Adipose tissue (tissue), 3 donors: ENCODE data around the gene EPPIN. TPM values are rescaled to one million over a fixed set of nuclear protein-coding genes. Genes with fewer than 3 reads are reported as not detected.

ENCODE experiments used
- H3K27ac ChIP-seq: one replicate; pipeline ENCODE4 v1.5.1; 2013; ENCODE audit warnings: low read depth, low read length
- WGBS, 3 donors: extraction: QIAGEN DNeasy Blood & Tissue Kit; methylation state at CpG; one replicate each; pipeline ENCODE4 v1.1.7; 2013; 5-methylcytosine and 5-hydroxymethylcytosine counted together
- polyA plus RNA-seq, 3 donors: library from polyadenylated mRNA; stranded (reverse); fragments of 200-250 nt; gene quantifications; one replicate each; pipeline ENCODE4 v1.2.3, GENCODE V29; 2013
- donor health status: healthy with polysubstance abuse.
- donor health status: Bipolar disorder and iron deficiency.
- donor health status: healthy.

The EPPIN gene
- polyA plus RNA-seq, 3 donors, result not detected

- whole genome bisulfite sequencing, 3 donors, result 9 to 31% (median 26%) methylated on average over 5 of the region's 5 CpGs
- no peak overlapping the region for H3K27ac ChIP-seq
Measured at GRCh38 chr20:45545754-45546453, 1.3 kb downstream of the EPPIN start.

DNA sequence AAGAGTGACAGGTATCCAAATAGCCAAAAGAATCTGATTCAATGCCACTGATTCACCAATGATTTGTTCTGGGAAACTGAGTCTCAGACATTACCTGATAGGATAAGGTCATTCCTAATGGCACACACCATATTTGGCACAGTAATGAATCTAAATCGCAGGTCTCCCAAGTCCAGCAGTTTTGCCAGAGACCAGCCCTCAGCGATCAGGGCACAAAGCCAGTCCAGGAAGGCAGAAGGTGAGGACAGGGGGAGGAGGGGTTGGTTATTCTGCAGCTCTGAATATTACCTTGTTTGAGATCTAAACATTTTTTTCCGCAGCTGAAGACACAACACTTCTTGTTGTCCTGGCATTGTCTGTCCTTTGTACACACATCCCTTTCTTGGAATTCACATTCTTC, 1.9 kb downstream of the EPPIN start:
- H3K27ac ChIP-seq, result no peak overlapping the region
- WGBS, 3 donors, result 75 to 82% (median 77%) methylated on average over 3 of the region's 3 CpGs

DNA sequence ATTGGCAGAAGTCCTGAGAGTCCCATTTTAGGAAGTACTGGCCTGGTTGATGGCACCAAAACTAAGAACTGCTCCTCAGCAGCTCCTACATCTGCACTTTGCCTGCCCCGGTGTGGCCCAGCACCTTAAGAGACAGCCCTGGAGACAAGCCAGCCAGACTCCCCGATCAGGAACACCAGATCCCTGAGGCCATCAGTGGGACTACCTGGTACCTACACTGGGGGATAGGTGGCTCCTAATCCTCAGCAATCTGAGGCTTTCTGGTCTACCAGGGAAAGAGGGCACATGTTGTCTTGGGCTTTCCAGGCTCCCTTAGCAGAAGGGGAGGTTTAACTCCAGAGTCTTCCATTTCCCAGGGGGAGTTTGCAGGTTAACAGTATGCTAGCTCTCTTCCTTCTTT, 7.8 kb downstream of the EPPIN start, which contains the start of gene WFDC6:
Gene WFDC6 (minus strand): TSS at position 101 of the 400 bp plus-strand sequence. CDS start 75 bp downstream, at position 26.
- WGBS, 3 donors, result 82 to 83% (median 82%) methylated on average over 2 of the region's 2 CpGs
- H3K27ac ChIP-seq, result no peak within 1 kb of the TSS

DNA sequence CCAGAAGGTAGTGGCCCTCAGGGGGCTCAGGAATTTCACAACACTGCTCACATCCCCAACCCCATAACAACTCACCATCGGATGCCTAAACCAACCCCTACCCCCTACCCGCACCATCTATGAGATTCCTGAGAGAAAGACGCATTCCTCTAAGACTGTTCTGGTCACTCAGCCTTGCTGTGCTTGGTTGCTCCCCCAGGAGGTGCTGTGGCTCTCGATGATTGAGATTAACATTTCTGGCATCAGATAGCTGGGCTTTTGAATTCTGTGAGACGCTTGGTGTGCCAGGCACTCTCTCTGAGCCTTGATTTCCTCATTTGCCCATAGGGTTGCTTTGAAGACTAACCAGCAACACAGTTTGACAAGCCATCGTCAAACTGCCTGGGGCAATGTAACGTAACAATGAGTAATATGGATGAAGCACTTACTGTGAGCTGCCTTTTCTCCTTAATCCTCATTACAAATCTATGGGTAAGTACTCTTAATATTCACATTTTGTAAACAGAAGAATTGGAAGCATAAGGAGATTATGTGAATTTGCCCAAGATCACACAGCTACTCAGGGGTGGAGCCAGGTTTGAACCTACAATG, 8.9 kb downstream of the EPPIN start:
- no peak overlapping the region for H3K27ac ChIP-seq
- WGBS, 3 donors, result 61 to 70% (median 68%) methylated on average over 7 of the region's 7 CpGs

DNA sequence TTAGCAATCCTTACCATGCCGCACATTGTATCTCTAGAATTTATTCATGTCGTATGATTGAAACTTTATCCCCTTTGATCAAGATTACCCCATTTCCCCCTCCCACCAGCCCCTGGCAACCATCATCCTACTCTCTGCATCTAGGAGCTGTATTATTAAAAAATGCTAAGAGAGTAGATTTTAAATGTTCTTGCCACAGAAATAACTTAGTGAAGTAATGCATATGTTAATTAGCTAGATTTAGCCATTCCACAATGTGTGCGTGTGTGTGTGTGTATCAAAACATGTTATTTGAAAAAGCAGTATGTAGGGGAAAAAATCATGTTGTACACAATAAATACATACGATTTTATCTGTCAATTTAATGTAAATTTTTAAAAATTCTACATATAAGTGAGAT, 19.9 kb downstream of the EPPIN start:
- WGBS, 3 donors, result 72 to 77% (median 76%) methylated on average over 4 of the region's 4 CpGs
- H3K27ac ChIP-seq, result no peak overlapping the region

DNA sequence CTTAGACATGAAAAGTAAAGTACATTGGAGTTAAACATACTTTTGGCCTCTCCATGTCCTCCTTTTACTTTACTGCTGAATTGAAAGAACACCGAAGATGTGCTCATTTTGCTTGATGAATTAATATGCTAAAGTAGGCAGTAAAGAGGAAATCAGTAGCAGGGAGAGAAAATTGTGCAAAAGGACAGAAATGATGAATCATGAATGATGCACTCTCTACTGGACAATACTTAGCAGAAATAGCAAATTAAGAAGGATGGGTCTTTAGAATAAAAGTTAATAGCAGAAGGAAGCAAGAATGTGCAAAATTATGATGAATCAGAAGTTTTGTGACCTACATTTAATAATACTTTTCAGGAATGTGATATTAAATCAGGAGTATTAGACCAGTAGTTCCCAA, 23.4 kb downstream of the EPPIN start:
- WGBS, 3 donors, result 56 to 72% (median 72%) methylated on average over 1 of the region's 1 CpG
- H3K27ac ChIP-seq, result no peak overlapping the region

DNA sequence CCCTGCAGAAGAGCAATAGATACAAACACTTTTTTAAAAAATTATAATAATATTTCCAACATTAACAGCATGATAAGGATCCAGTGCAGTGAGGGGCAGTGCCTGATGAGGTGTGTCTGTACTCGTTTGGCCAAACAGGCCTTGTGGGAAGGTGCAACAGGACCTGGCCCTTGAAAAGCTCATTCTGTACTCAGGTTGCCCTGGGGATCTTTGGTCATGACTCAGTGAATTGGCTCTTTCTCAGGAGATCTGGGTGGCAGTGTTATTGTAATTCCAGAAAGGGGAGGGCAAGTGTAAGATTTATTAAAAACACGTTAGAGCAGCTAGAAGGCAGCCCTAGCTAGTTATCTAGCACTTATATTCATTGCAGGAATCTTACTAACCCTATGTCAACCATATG, 28.9 kb downstream of the EPPIN start:
- no peak overlapping the region for H3K27ac ChIP-seq
- 48 to 55% (median 51%) methylated on average over 2 of the region's 2 CpGs for WGBS, 3 donors

GRCh38 chr20:45515147-45515913, 31.9 kb downstream of the EPPIN start, which contains the start of gene SPINT3:
TSS of gene SPINT3 (minus strand) at chr20:45515622. CDS start at chr20:45515608, 14 bp downstream.
- 66 to 71% (median 67%) methylated on average over 5 of the region's 5 CpGs for WGBS, 3 donors
- no peak within 1 kb of the TSS for H3K27ac ChIP-seq

GRCh38 chr20:45510242-45510862, 36.8 kb downstream of the EPPIN start:
- 59 to 68% (median 66%) methylated on average over 5 of the region's 5 CpGs for WGBS, 3 donors
- H3K27ac ChIP-seq, result no peak overlapping the region

GRCh38 chr20:45509091-45509490, 38.1 kb downstream of the EPPIN start:
- H3K27ac ChIP-seq, result no peak overlapping the region
- 53 to 70% (median 63%) methylated on average over 4 of the region's 4 CpGs for WGBS, 3 donors

DNA sequence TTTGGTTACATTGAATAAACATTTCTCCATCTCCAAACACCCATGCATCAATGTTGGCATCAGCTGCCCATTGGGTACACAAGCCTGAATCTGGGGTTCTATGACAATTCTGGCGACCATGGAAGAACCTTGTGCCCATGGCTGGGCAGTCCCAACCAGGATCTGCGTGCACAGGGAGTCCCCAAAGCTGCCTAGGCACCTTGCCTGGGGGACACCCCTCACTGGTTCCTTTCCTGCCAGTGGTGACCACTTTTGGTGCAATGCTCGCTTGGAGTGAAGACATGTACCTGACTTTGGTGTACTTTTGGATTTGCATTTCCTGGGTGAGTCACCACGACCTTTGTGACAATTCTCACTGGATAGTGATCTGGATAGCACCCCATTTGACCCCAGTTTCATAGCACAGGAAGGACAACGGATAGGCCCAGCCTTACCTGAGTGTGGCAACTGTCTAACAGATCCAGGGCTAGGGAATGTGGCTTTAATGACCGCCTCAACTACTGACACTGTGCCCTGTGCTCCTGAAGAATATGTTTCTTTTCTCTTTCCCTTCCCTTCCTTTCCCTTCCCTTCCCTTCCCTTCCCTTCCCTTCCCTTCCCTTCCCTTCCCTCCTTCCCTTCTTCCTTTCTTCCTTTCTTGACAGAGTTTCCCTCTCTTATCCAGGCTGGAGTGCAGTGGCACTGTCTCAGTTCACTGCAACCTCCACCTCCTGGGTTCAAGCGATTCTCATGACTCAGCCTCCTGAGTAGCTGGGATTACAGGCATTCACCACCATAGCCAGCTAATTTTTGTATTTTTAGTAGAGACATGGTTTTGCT, 38.9 kb downstream of the EPPIN start:
- WGBS, 3 donors, result 64 to 80% (median 75%) methylated on average over 7 of the region's 7 CpGs
- no peak overlapping the region for H3K27ac ChIP-seq

GRCh38 chr20:45507011-45507820, 40.0 kb downstream of the EPPIN start:
- WGBS, 3 donors, result 78 to 87% (median 84%) methylated on average over 5 of the region's 5 CpGs

GRCh38 chr20:45506398-45506797, 40.8 kb downstream of the EPPIN start:
- H3K27ac ChIP-seq, result no peak overlapping the region
- 74 to 87% (median 82%) methylated on average over 2 of the region's 2 CpGs for WGBS, 3 donors

More at GRCh38 chr20:45507011-45507820, 40.0 kb downstream of the EPPIN start:
- H3K27ac ChIP-seq, result no peak overlapping the region

GRCh38 chr20:45503403-45503802, 43.8 kb downstream of the EPPIN start:
- WGBS, 3 donors, result 46 to 52% (median 47%) methylated on average over 2 of the region's 2 CpGs
- no peak overlapping the region for H3K27ac ChIP-seq

GRCh38 chr20:45502561-45502960, 44.6 kb downstream of the EPPIN start:
- WGBS, 3 donors, result 39 to 79% (median 44%) methylated on average over 1 of the region's 1 CpG
- H3K27ac ChIP-seq, result no peak overlapping the region

DNA sequence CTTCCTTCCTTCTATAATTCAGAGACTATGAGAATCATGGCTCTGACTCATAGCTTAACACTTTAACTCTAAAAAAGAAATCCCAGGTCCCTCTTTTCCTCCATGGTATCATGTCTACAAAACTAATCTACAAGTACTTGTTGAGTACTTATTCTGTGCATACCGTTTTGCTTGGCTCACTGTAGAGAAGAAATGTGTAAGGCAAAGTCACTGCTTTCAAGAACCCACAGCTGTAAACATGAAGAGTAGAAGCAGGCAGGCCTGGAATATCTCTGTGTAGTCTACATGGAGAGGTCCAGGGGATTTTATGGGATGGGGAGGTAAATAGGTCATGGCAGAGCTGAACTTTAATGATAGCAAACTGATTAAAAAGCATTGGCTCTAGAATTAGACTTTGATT, 45.6 kb downstream of the EPPIN start:
- 37 to 67% (median 47%) methylated on average over 1 of the region's 1 CpG for WGBS, 3 donors
- no peak overlapping the region for H3K27ac ChIP-seq

DNA sequence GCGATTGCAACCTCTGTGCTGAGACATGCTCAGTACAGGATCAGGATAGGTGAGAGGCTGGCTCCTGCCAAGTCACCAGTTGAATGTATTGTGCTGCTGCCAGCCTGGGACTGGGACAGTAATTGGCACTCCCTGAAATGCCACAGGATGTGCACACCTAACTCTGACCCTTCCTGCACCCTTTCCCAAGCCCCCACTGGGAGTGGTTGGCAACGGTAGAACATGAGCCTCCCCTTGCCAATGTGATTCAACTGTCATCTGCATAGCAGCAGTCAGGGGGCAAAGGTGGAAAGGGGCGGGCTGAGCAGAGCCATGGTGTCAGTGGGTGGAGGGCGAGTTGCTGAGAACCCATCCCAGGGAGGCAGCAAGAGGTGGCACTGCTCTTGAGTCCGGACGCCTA, 47.2 kb downstream of the EPPIN start:
- WGBS, 3 donors, result 57 to 76% (median 73%) methylated on average over 6 of the region's 6 CpGs

More for the DNA sequence above, 47.2 kb downstream of the EPPIN start:
- H3K27ac ChIP-seq, result no peak overlapping the region
